ENCODE results near the gene RPS21.

GRCh38 chr20:62405108-62405980 lies 18.4 kb downstream of the RPS21 start:
- TF ChIP-seq CTCF (IDR thresholded peaks at IDR 0.05) (peak; percentile 18 to 48 (median 32)), POLR2A (IDR thresholded peaks at IDR 0.05) (no peak), EP300 (IDR thresholded peaks at IDR 0.05; ENCODE audit: low read depth) (no peak), POLR2AphosphoS5 (IDR thresholded peaks at IDR 0.05) (no peak)

All from transverse colon (tissue), 4 donors.